22Rv1 (cell line): ENCODE results near the gene TRIM22.

Experiments used
- H3K27ac ChIP-seq: fragments of 450-650 bp; 2 replicates; pipeline ENCODE4 v1.5.1; 2017
- ZFX ChIP-seq: fragments of 450-650 bp; IDR thresholded peaks from 2 replicates; pipeline ENCODE4 v1.6.1; 2017; ENCODE audit warnings: antibody characterized with exemption, borderline replicate concordance
- TF ChIP-seq, protein P1 (sequence below): fragments of 450-650 bp; IDR thresholded peaks from 2 replicates; pipeline ENCODE4 v1.5.1; 2017; ENCODE audit warnings: mild to moderate bottlenecking

TRIM22 gene

DNA sequence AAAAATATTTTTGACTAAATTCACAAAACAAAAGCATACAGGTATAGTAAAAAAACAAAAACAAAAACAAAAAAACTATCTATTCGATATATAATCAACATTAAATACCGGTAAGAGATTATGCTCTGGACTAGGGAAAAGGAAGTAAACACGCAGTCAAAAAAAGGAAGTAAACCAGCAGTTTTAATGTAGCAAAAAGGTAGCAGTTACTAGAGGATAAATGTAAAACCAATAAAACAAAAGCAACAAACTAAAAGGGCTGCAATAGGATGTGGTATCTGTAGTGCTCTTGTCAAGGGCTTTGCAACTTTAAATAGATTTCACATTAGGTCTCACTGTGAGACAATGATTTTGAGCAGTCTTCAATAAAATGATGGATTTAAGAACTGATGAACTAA, 2.4 kb downstream of the TRIM22 start:
- TF ChIP-seq, protein P1, sequence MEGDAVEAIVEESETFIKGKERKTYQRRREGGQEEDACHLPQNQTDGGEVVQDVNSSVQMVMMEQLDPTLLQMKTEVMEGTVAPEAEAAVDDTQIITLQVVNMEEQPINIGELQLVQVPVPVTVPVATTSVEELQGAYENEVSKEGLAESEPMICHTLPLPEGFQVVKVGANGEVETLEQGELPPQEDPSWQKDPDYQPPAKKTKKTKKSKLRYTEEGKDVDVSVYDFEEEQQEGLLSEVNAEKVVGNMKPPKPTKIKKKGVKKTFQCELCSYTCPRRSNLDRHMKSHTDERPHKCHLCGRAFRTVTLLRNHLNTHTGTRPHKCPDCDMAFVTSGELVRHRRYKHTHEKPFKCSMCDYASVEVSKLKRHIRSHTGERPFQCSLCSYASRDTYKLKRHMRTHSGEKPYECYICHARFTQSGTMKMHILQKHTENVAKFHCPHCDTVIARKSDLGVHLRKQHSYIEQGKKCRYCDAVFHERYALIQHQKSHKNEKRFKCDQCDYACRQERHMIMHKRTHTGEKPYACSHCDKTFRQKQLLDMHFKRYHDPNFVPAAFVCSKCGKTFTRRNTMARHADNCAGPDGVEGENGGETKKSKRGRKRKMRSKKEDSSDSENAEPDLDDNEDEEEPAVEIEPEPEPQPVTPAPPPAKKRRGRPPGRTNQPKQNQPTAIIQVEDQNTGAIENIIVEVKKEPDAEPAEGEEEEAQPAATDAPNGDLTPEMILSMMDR = no peak
- no peak for TF ChIP-seq ZFX
- no peak overlapping the region for H3K27ac ChIP-seq

DNA sequence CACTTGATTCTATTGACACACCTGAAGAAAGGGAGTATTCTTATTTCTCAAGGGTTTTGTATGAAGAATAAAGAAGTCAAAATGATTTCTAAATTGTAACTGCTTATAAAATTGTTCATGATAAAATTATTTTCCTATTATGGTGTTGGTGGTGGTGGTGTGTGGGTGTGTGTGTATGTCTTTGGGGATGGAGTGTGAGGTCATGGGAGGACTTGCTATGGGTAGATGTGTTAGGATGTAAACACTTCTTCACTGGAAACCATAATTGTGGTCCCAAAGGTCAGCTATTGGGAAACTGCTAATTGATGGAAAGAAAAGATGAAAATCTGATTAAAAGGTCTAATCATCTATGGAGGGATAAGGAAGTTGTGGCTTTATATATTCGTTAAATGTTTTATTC, 5.1 kb downstream of the TRIM22 start:
- no peak for TF ChIP-seq ZFX
- TF ChIP-seq, protein P1 = no peak
- no peak overlapping the region for H3K27ac ChIP-seq

DNA sequence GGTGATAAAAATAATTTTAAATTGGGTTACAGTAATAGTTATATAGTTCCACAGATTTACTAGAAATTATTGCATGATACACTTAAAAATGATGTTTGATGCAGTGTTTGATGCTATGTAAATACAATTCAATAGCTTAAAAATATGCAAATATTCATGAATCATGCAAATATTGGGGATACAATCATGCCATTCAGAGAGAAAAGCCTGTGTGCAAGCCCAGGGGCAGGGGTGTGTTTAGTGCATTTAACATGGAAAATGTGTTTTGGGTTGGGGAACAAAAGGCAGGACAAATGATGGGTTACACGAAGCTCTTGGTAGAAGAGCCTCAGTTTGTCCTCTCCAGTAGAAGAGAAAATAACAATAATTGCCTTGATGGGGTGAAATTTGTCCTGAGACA, 6.0 kb downstream of the TRIM22 start:
- TF ChIP-seq, protein P1 = no peak
- no peak for TF ChIP-seq ZFX
- no peak overlapping the region for H3K27ac ChIP-seq

DNA sequence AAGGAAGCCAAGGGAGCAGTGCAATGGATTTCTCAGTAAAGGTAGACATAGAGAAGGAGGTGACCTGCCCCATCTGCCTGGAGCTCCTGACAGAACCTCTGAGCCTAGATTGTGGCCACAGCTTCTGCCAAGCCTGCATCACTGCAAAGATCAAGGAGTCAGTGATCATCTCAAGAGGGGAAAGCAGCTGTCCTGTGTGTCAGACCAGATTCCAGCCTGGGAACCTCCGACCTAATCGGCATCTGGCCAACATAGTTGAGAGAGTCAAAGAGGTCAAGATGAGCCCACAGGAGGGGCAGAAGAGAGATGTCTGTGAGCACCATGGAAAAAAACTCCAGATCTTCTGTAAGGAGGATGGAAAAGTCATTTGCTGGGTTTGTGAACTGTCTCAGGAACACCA, 6.6 kb downstream of the TRIM22 start:
- H3K27ac ChIP-seq = no peak overlapping the region
- TF ChIP-seq, protein P1 = no peak
- TF ChIP-seq ZFX = no peak

DNA sequence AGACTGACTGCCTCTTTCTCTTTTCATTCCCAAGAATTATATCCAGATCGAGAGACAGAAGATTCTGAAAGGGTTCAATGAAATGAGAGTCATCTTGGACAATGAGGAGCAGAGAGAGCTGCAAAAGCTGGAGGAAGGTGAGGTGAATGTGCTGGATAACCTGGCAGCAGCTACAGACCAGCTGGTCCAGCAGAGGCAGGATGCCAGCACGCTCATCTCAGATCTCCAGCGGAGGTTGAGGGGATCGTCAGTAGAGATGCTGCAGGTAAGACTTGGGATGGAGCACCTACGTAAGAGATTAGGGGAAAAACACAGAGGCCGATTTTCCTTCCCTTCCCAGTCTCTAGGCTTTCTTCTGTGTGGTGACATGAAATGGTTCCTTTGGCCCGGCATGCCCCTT, 8.7 kb downstream of the TRIM22 start:
- H3K27ac ChIP-seq = no peak overlapping the region
- no peak for TF ChIP-seq ZFX
- TF ChIP-seq, protein P1 = no peak

DNA sequence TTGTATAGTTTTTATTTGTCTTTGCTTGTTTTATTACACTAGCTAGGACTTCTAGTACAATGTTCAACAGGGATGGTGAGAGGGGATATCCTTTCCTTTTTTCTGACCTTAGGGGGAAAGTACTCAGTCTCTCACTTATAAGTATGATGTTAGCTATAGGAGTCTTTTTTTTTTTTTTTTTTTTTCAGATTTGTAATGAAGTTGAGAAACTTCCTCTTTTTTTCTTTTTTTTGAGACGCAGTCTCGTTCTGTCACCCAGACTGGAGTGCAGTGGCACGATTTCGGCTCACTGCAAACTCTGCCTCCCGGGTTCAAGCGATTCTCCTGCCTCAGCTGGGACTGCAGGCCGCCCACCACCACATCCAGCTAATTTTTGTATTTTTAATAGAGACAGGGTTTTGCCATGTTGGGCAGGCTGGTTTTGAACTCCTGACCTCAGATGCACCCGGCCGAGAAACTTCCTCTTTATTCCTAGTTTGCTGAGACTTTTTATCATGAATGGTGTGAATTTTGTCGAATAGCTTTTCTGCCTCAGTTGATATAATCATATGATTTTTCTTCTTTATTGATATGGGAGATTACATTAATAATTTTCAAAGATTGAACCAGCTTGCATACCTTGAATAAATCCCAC, 10.9 kb downstream of the TRIM22 start:
- no peak overlapping the region for H3K27ac ChIP-seq
- no peak for TF ChIP-seq ZFX
- TF ChIP-seq, protein P1 = no peak

DNA sequence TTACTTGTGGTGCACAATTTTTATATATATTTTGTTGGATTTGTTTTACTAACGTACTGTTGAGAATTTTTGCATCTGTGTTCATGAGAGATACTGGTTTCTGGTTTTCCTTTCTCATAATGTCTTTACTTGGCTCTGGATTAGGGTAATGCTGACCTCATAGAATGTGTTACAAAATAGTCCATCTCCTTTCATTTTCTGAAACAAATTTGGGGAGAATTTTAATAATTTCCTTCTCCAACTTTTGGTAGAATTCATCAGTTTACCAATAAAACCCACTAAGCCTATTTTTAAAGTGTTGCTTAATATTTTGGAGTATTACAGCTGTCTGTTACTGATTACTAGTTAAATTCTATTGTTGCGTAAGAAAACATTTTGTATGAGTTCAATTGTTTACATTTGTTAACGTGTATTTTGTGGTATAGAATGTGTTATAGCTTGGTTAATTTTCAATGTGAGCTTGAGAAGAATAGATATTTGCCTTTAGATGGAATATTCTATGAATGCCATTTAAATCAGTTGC, 11.5 kb downstream of the TRIM22 start:
- no peak for TF ChIP-seq ZFX
- TF ChIP-seq, protein P1 = no peak
- no peak overlapping the region for H3K27ac ChIP-seq
